ENCODE results near the gene TRERF1. TPM values are rescaled to one million over a fixed set of nuclear protein-coding genes. Genes with fewer than 3 reads are reported as not detected.

The TRERF1 gene
- total and polyA plus RNA-seq, 2 experiments from 2014 or later, result 6.4 to 8.7 TPM

- Histone ChIP-seq H3K36me3 (no peaks in the 10 kb centered on the region), H3K27me3 (no peaks in the 10 kb centered on the region), H3K4me1 (ENCODE audit: low read depth) (no peaks in the 10 kb centered on the region), H3K9me3 (ENCODE audit: low read depth) (no peaks in the 10 kb centered on the region), H3K4me3 (no peak overlapping the region), H3K27ac (no peak overlapping the region)
- DNase-seq (ENCODE audit: low read depth in 1 of 2, low spot score in 1 of 2), result no peak
- no peak for TF ChIP-seq CTCF (IDR thresholded peaks at IDR 0.05; ENCODE audit: low read depth, low read length)
Measured at GRCh38 chr6:42341771-42342553, 109.8 kb downstream of the TRERF1 start.

GRCh38 chr6:42341221-42341620, 110.5 kb downstream of the TRERF1 start:
- H3K27me3 ChIP-seq, result no peaks in the 10 kb centered on the region
- DNase-seq (ENCODE audit: low read depth in 1 of 2, low spot score in 1 of 2), result no peak
- no peak for TF ChIP-seq CTCF (IDR thresholded peaks at IDR 0.05; ENCODE audit: low read depth, low read length)
- H3K4me1 ChIP-seq (ENCODE audit: low read depth), result no peaks in the 10 kb centered on the region
- no peaks in the 10 kb centered on the region for H3K36me3 ChIP-seq
- no peaks in the 10 kb centered on the region for H3K9me3 ChIP-seq (ENCODE audit: low read depth)
- H3K4me3 ChIP-seq, result no peak overlapping the region
- H3K27ac ChIP-seq, result no peak overlapping the region

GRCh38 chr6:42340511-42340910, 111.2 kb downstream of the TRERF1 start:
- H3K36me3 ChIP-seq, result no peaks in the 10 kb centered on the region
- no peak overlapping the region for H3K27ac ChIP-seq
- TF ChIP-seq CTCF (IDR thresholded peaks at IDR 0.05; ENCODE audit: low read depth, low read length), result no peak
- no peaks in the 10 kb centered on the region for H3K4me1 ChIP-seq (ENCODE audit: low read depth)
- H3K4me3 ChIP-seq, result no peak overlapping the region
- H3K27me3 ChIP-seq, result no peaks in the 10 kb centered on the region
- H3K9me3 ChIP-seq (ENCODE audit: low read depth), result no peaks in the 10 kb centered on the region
- no peak for DNase-seq (ENCODE audit: low read depth in 1 of 2, low spot score in 1 of 2)

- Histone ChIP-seq H3K27ac (no peak overlapping the region), H3K9me3 (ENCODE audit: low read depth) (no peaks in the 10 kb centered on the region), H3K4me1 (ENCODE audit: low read depth) (no peaks in the 10 kb centered on the region), H3K27me3 (no peaks in the 10 kb centered on the region), H3K36me3 (no peaks in the 10 kb centered on the region), H3K4me3 (no peak overlapping the region)
- DNase-seq (ENCODE audit: low read depth in 1 of 2, low spot score in 1 of 2), result no peak
- no peak for TF ChIP-seq CTCF (IDR thresholded peaks at IDR 0.05; ENCODE audit: low read depth, low read length)
Measured at GRCh38 chr6:42339991-42340401, 111.7 kb downstream of the TRERF1 start.

GRCh38 chr6:42338744-42339222, 112.9 kb downstream of the TRERF1 start:
- Histone ChIP-seq H3K27me3 (no peaks in the 10 kb centered on the region), H3K27ac (no peak overlapping the region), H3K36me3 (no peaks in the 10 kb centered on the region), H3K4me3 (no peak overlapping the region), H3K9me3 (ENCODE audit: low read depth) (no peaks in the 10 kb centered on the region), H3K4me1 (ENCODE audit: low read depth) (peaks cover 7% of the 10 kb centered on the region)
- peak in 1 of 2 donors; percentile 94 for DNase-seq (ENCODE audit: low read depth in 1 of 2, low spot score in 1 of 2)
- no peak for TF ChIP-seq CTCF (IDR thresholded peaks at IDR 0.05; ENCODE audit: low read depth, low read length)

Data from cardiac muscle cell (in vitro differentiated cells and primary cell).